HUDEP-2 (cell line): Measurements from ENCODE around the gene SH3PXD2A.

ENCODE experiments used
- DNase-seq, 76 experiments: peaks; one replicate each; lab custom pipeline; 2025; ENCODE audit not compliant: unreplicated experiment in 76 of 76; lab: John Stamatoyannopoulos, UW

Gene SH3PXD2A

GRCh38 chr10:103835096-103836050 is 20.0 kb downstream of the SH3PXD2A start:
- no peak for DNase-seq

GRCh38 chr10:103834436-103835095 is 20.8 kb downstream of the SH3PXD2A start:
- DNase-seq: no peak

- no peak for DNase-seq
Observed at GRCh38 chr10:103833731-103834365, 21.5 kb downstream of the SH3PXD2A start.

- no peak for DNase-seq
Observed at GRCh38 chr10:103832806-103833205, 22.6 kb downstream of the SH3PXD2A start.

GRCh38 chr10:103829838-103830465 is 25.4 kb downstream of the SH3PXD2A start:
- DNase-seq: no peak

GRCh38 chr10:103829278-103829677 is 26.1 kb downstream of the SH3PXD2A start:
- DNase-seq: no peak

- no peak for DNase-seq
Observed at GRCh38 chr10:103828587-103829197, 26.7 kb downstream of the SH3PXD2A start.

GRCh38 chr10:103828107-103828506 is 27.3 kb downstream of the SH3PXD2A start:
- DNase-seq: no peak

GRCh38 chr10:103826885-103827284 is 28.5 kb downstream of the SH3PXD2A start:
- DNase-seq: no peak

GRCh38 chr10:103824281-103824680 is 31.1 kb downstream of the SH3PXD2A start:
- DNase-seq: no peak

GRCh38 chr10:103823706-103824272 is 31.6 kb downstream of the SH3PXD2A start:
- DNase-seq: no peak

GRCh38 chr10:103822800-103823199 is 32.6 kb downstream of the SH3PXD2A start:
- DNase-seq: no peak

- DNase-seq: no peak
Observed at GRCh38 chr10:103822107-103822716, 33.2 kb downstream of the SH3PXD2A start.

- DNase-seq: no peak
Observed at GRCh38 chr10:103820101-103821062, 35.0 kb downstream of the SH3PXD2A start.

GRCh38 chr10:103819493-103819892 is 35.9 kb downstream of the SH3PXD2A start:
- no peak for DNase-seq

- no peak for DNase-seq
Observed at GRCh38 chr10:103818765-103819374, 36.5 kb downstream of the SH3PXD2A start.

- no peak for DNase-seq
Observed at GRCh38 chr10:103818105-103818504, 37.3 kb downstream of the SH3PXD2A start.

GRCh38 chr10:103816431-103816830 is 38.9 kb downstream of the SH3PXD2A start:
- DNase-seq: no peak
